HG02623 (cell line): ENCODE data around the gene BDH1.
"Not testable (repeated sequence)": the region's sequence is repeated elsewhere in the genome, so short reads cannot be mapped to it uniquely, and the experiment has no call there.

Source experiments
- ATAC-seq: cut with Tn5 transposase; IDR thresholded peaks from one replicate; pipeline ENCODE4 v1.9.1; 2021; ENCODE audit warnings: moderate library complexity; ENCODE audit not compliant: unreplicated experiment

BDH1 gene

GRCh38 chr3:197578376-197578775, 22.6 kb upstream of the BDH1 start:
- no peak for ATAC-seq

DNA sequence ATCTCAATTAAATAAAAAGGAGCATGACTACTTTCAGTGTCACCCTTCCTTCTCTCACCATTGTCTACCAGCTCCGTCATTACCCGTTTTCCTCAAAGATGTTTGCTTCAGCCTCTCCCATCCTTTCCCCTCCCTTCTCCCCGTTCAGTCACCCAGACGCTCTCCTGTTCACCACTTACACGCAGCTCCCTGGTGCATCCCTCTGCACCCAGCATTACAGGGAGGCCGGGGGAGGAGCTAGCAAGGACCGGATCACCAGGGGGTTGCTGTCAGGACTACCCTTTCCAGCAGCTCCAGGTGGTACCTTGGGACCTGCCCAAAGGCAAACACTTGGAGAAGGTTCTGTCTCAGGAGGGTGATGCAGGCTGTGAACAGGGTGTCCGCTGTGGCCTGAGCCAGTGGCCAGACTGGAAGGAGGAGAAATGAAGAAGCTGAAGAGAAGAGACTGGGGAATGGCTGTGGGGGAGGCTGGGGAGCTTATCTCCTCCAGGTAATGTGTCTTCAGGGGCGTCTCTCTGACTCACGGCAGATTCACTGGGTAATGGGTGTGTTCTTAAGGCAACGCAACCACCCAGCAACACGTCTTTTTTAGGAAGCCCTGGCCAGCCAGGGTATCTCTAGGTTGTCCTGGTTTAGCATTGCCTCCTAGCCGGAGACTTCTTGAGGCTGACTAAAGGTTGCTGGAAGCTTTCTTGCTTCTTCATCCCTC, 21.8 kb upstream of the BDH1 start:
- no peak for ATAC-seq

- no peak for ATAC-seq
Measured at GRCh38 chr3:197576838-197577237, 21.1 kb upstream of the BDH1 start.

DNA sequence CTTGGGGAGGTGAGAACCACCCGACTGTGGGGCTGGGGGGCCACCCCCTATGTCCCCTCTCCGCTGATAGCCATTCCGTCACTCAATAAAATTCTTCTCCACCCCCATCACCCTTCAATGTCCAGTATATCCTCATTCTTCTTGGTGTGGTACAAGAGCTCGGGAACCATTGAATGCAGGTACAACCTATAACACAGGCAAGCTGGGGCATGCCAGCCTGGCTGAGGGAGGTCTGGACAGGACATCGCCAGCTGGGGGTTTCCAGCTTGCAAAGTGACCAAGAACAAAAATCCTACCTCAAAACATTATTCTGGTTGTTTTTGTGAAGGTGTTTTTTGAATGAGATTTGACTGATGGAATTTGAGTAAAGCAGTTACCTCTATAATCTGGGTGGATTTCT, 19.6 kb upstream of the BDH1 start:
- ATAC-seq, result no peak

GRCh38 chr3:197574396-197574991, 18.7 kb upstream of the BDH1 start:
- ATAC-seq, result not testable (repeated sequence)

DNA sequence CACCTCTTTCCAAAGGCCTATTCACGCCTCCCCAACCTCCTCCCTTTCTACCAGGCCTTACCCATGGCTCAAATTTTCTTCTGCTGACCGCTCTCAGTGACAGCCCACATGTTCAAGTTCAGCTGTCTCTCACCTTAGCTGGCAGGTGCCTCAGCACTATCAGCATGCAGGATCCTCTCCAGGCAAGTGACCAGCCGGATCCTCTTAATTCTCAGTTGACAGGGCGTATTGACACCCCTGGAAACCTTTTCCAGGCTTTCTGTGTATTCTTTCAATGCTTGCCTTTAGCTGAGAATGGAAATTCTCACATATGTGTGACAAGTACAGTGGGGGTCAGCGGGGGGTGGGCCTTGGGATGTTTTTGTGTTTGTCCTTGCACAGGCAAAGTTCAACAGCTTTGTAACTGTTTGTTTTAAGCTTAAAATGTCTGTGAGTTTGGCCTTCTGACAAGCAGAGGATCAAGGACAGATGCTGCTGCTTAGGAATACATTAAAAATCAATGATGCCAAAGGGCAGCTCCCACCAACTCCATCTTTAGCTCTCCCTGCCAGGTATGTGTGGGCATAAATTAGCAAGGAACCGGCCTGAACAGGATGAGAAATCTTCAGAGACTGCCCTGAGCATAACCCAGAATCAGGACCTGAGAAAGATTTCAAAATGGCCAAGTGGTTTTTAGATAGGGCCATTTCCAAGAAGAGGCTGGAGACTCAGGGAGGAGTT, 17.4 kb upstream of the BDH1 start:
- no peak for ATAC-seq

- not testable (repeated sequence) for ATAC-seq
Measured at GRCh38 chr3:197571880-197572172, 16.1 kb upstream of the BDH1 start.

DNA sequence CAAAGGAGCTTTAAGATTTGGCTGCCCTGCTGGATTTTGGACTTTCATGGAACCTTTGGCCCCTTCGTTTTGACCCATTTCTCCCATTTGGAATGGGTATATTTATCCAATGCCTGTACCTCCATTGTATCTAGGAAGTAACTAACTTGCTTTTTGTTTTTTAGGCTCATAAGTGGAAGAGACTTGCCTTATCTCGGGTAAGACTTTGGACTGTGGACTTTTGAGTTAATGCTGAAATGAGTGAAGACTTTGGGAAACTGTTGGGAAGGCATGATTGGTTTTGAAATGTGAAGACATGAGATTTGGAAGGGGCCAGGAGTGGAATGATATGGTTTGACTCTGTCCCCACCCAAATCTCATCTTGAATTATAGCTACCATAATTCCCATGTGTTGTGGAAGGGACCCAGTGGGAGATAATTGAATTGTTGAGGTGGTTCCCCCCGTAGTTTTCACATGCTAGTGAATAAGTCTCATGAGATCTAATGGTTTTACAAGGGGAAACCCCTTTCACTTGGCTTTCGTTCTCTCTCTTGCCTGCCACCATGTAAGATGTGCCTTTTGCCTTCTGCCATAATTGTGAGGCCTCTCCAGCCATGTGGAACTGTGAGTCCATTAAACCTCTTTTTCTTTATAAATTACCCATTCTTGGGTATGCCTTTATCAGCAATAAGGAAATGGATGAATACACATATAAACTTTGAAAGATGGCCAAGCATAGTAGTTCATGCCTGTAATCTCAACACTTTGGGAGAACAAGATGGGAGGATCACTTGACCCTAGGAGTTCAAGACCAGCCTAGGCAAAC, 15.5 kb upstream of the BDH1 start:
- not testable (repeated sequence) for ATAC-seq

DNA sequence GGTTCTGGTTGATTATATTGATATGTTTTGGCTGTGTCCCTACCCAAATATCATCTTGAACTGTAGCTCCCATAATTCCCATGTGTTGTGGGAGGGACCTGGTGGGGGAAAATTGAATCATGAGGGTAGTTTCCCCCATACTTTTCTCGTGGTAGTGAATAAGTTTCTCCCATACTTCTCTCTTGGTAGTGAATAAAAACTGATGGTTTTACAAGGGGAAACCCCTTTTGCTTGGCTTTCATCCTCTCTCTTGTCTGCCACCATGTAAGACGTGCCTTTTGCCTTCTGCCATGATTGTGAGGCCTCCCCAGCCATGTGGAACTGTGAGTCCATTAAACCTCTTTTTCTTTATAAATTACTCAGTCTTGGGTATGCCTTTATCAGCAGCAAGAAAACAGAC, 13.7 kb upstream of the BDH1 start:
- ATAC-seq, result not testable (repeated sequence)

DNA sequence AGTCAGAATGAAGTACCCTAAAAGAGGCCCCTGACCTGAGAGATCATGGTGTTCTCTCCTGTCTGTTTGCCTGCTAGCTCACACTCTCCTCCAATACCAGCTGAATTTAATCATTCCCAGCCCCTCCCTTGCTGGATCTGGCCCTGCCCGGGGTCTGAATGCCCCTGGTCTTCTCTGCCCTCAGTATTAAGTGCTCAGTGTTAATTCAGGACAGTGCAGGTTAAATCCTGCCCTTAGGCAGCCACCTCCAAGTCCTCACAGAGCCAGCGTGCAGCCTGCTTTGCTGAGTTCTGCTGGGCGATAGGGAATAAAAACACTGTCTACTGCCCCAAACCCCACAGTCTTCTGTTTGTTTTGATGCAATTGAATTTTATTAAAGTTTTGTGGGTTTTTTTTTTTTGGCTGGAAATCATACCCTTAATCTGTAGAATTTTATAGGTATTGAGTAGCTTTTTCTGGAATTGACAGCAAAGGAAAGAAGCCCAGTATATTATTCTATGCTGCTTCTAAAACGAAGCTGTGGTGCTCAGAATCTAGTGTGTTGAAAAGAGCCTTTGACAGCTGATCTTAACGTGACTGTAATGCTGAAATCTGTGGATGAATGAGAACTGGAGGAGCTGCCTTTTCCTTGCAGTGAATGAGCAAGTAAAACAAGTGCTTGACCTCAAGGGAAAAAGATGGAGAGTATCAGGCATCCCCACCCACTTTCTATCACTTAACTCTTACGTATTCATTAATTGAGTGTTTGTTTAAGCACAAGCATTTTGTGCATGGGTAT, 12.3 kb upstream of the BDH1 start:
- no peak for ATAC-seq

- not testable (repeated sequence) for ATAC-seq
Measured at GRCh38 chr3:197566155-197566554, 10.4 kb upstream of the BDH1 start.

GRCh38 chr3:197564097-197564843, 8.5 kb upstream of the BDH1 start:
- no peak for ATAC-seq

DNA sequence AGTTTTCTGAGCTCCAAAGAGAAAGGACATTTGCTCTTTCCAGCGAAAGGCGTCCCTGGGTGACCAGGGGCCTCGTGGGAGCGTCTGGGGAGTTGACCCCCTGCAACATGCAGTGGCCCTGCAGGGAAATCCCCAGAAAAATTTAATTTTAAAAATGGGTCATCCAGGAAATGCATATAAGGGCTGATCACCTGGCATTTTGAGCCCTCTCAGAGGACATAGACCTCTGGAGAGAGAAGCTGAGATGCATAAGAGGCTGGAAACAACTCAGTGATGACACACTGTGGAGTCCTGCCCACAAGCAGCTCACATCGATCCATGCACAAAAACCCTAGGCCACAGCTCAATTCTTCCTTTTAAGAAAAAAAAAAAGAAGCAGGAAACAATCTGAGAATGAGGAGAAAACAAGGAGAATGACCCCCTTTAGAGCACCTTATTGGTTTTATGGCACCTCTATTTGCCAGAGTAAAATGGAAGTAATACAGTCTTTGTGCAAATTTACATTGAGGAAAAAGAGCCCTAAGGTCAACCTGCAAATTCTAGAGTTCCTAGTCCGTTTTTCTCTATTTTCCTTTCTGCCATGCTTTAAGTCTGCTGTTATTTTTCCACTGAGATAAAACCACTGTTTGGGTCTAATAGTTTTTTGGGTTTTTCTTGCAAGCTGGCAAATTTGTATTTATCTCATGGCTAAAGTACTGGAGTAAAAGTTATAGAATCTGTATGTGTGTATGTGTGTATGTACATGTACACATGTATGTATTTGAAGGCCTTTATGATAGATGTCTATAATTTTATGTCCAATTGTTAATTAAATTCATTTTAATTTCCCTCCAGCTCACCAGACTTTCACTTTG, 6.9 kb upstream of the BDH1 start:
- no peak for ATAC-seq

DNA sequence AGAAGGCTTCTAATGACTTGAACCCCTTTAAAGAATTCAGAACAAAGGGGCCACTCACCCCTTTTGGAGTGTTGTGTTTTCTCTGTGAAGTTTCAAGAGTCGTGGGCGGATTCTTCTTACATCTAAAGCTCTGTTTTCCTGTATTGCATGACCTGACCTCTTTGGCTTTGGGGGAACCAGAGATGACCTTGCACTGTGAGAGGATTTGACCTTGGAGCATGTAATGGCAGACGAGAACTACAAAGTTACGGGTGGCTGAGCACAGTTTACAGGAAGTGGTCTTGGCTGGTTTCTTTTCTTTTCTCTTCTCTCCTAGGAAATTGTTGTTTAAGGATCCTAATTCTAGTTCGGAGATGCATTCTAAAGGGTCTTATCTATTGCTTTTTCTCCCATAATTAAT, 6.2 kb upstream of the BDH1 start:
- no peak for ATAC-seq

DNA sequence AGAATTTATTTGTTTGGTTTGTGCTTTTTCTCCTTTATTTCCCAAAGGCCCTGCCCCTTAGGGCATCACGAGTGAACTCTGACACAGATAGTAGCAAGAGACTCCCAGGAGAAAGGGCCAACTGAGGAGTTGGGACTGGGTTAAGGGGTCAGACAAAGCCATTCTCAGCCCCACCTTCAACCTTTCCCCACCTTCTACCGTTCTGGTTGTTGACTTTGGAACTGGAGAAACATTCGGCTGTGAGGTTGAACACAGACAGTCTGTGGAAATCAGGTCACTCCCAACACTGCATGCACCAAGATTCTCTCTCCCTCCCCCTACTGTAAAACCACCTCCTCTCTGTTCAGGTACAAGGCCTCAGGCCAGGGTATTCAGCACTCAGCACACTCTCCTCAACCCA, 3.9 kb upstream of the BDH1 start:
- ATAC-seq, result no peak

DNA sequence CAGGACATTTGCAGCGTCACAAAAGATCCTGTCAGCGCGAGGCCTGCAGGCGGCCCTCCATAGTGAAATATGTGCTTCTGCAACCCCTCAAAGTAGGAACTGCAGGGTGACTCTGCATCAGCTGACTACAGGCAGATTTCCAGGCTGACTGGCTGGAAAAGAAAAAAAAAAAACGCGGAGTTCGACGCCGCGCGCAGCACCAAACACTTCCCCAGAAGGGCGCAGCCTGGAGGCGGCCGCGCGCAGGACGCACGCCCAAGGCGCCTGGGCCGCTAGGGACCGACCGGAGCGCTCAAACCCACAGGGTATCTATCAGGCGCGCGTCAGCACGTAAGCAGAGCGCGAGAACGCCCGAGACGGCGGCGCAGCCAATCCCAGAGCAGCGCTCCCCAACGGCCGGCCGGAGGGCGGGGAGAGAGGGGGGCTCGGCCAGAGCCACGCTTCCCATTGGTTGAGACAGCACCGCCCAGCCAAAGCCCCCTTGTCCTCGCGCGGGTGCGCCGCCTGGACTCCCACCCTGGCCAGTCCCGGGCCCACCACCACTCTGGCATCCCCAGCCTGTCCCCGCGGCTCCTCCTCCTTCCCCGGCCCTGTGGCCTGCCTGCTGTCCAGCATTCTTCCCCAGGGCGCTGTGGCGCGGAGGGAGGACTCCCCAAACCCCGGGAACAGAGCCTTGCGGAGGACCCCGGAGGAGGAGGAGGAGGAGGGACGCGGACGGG, 1.0 kb downstream of the BDH1 start:
- peak; percentile 97 for ATAC-seq

GRCh38 chr3:197554196-197554561, 1.6 kb downstream of the BDH1 start:
- no peak for ATAC-seq

GRCh38 chr3:197552198-197552597, 3.6 kb downstream of the BDH1 start:
- ATAC-seq, result no peak

DNA sequence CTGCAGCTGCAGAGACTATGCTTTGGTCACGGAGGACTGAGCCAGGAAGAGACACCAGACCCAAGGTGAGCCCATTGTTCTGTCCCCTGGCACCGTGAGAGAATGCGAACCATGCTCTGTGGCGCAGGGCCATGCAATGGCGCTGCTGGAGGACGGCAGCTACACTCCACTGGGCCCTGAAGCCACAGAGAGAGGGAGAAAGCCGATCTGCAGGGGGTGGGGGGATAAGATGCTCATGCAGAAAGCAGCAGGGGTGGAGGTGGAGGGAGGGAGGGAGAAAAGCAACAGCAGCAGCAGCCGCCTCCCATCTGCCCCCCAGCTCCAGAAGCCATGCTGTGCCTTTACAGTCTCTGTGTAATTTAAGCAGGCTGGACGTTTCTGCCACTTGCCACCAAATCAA, 5.3 kb downstream of the BDH1 start:
- ATAC-seq, result no peak
